CD14-positive monocyte (primary cell): Measurements from ENCODE around the gene CAMKK1. TPM values are rescaled to one million over a fixed set of nuclear protein-coding genes. Genes with fewer than 3 reads are reported as not detected.

Source experiments
- DNase-seq, 3 donors: peaks; one replicate each; pipeline ENCODE4 v3.0.0-alpha.2; 2011 to 2022
- H2AFZ ChIP-seq: 2 replicates; pipeline ENCODE4 v1.6.0; 2012; ENCODE audit warnings: mild to moderate bottlenecking, low read depth, low read length, inconsistent platforms; ENCODE audit not compliant: insufficient read depth, poor library complexity, severe bottlenecking
- H3K27ac ChIP-seq, 2 donors: 1 replicate in 1 of 2; 2 replicates in 1 of 2; pipeline ENCODE4 v1.5.1; 2012 to 2013; ENCODE audit warnings: low read length in 2 of 2, control low read depth in 1 of 2, inconsistent platforms in 1 of 2, low read depth in 1 of 2, mild to moderate bottlenecking in 1 of 2
- H3K27me3 ChIP-seq, 2 donors: one replicate each; pipeline versions ENCODE4 v1.6.0 to v1.6.1; 2011 to 2013; ENCODE audit warnings: low read length in 2 of 2; ENCODE audit not compliant: control insufficient read depth in 2 of 2, insufficient read depth in 2 of 2
- H3K36me3 ChIP-seq, 2 donors: replicated peaks in 1 of 2; 1 replicate in 1 of 2; 2 replicates in 1 of 2; pipeline versions ENCODE4 v1.5.1 to v1.6.1; 2012 to 2013; ENCODE audit warnings: low read length in 2 of 2, control low read depth in 1 of 2, inconsistent platforms in 1 of 2, mild to moderate bottlenecking in 1 of 2; ENCODE audit not compliant: insufficient read depth in 2 of 2, control insufficient read depth in 1 of 2
- H3K4me1 ChIP-seq, 2 donors: 1 replicate in 1 of 2; 2 replicates in 1 of 2; pipeline versions ENCODE4 v1.5.1 to v1.6.1; 2012 to 2013; ENCODE audit warnings: low read length in 2 of 2, control low read depth in 1 of 2, inconsistent platforms in 1 of 2, mild to moderate bottlenecking in 1 of 2, moderate library complexity in 1 of 2; ENCODE audit not compliant: insufficient read depth in 2 of 2, control insufficient read depth in 1 of 2
- H3K4me2 ChIP-seq: replicated peaks from 2 replicates; pipeline ENCODE3; 2012; ENCODE audit warnings: low read length, moderate library complexity, mild to moderate bottlenecking; ENCODE audit not compliant: poor library complexity, severe bottlenecking; ENCODE audit errors: extremely low read depth
- H3K4me3 ChIP-seq, 3 experiments: fragments of 200-600 bp in 1 of 3; sonication (generic) in 1 of 3; replicated peaks in 1 of 3; 1 replicate in 2 of 3; 2 replicates in 1 of 3; pipeline ENCODE4 v1.5.1; 2011 to 2013; ENCODE audit warnings: low read length in 3 of 3, mild to moderate bottlenecking in 3 of 3, control low read depth in 2 of 3, low read depth in 2 of 3, inconsistent platforms in 1 of 3, moderate library complexity in 1 of 3
- H3K79me2 ChIP-seq: 2 replicates; pipeline ENCODE4 v1.6.0; 2012; ENCODE audit warnings: mild to moderate bottlenecking, control low read depth, inconsistent platforms, low read length, moderate library complexity; ENCODE audit not compliant: insufficient read depth
- H3K9ac ChIP-seq: 2 replicates; pipeline ENCODE4 v1.6.0; 2017; ENCODE audit warnings: low read length, mild to moderate bottlenecking; ENCODE audit not compliant: insufficient read depth, poor library complexity, severe bottlenecking
- H3K9me3 ChIP-seq, 2 donors: replicated peaks in 1 of 2; 1 replicate in 1 of 2; 2 replicates in 1 of 2; pipeline versions ENCODE4 v1.5.1 to v1.6.1; 2012 to 2013; ENCODE audit warnings: low read length in 2 of 2, control low read depth in 1 of 2; ENCODE audit not compliant: control insufficient read depth in 1 of 2, insufficient read depth in 1 of 2
- H4K20me1 ChIP-seq: 2 replicates; pipeline ENCODE4 v1.6.0; 2012; ENCODE audit warnings: mild to moderate bottlenecking, low read length, control low read depth, moderate library complexity; ENCODE audit not compliant: insufficient read depth
- H3K27ac Mint-ChIP-seq, 7 donors: one replicate each; pipeline ENCODE4 v1.8.0; 2020; ENCODE audit warnings: mild to moderate bottlenecking in 7 of 7, mixed read lengths in 7 of 7, moderate library complexity in 6 of 7, inconsistent platforms in 2 of 7
- H3K27me3 Mint-ChIP-seq, 3 donors: one replicate each; pipeline ENCODE4 v1.8.0; 2021 to 2022; ENCODE audit warnings: low read depth in 3 of 3, mild to moderate bottlenecking in 3 of 3, mixed read lengths in 3 of 3, moderate library complexity in 3 of 3, inconsistent platforms in 1 of 3
- H3K36me3 Mint-ChIP-seq, 2 donors: one replicate each; pipeline ENCODE4 v1.8.0; 2020; ENCODE audit warnings: mixed read lengths in 2 of 2, inconsistent platforms in 1 of 2, mild to moderate bottlenecking in 1 of 2
- H3K4me1 Mint-ChIP-seq: one replicate; pipeline ENCODE4 v1.8.0; 2020; ENCODE audit warnings: mild to moderate bottlenecking, mixed read lengths
- H3K4me3 Mint-ChIP-seq, 2 donors: one replicate each; pipeline ENCODE4 v1.8.0; 2020; ENCODE audit warnings: mild to moderate bottlenecking in 2 of 2, mixed read lengths in 2 of 2, moderate library complexity in 1 of 2
- H3K9me3 Mint-ChIP-seq, 7 donors: one replicate each; pipeline ENCODE4 v1.8.0; 2020 to 2022; ENCODE audit warnings: mixed read lengths in 7 of 7, mild to moderate bottlenecking in 6 of 7, moderate library complexity in 6 of 7, inconsistent platforms in 2 of 7
- WGBS: methylation state at CpG from one replicate; pipeline ENCODE4 v1.1.5; 2013; ENCODE audit warnings: missing lambda C conversion rate; ENCODE audit not compliant: insufficient coverage; 5-methylcytosine and 5-hydroxymethylcytosine counted together
- intact Hi-C, 2 donors: fragments of 100-400 bp; cut with micrococcal nuclease; formaldehyde crosslinking; loops; one replicate each; pipeline versions ENCODE4 v1.15.0 to v1.15.1; 2023
- polyA plus RNA-seq, 3 donors: library from polyadenylated mRNA; depleted of rRNA in 1 of 3; unstranded in 2 of 3; stranded (reverse) in 1 of 3; fragments of 300-500 nt in 2 of 3; fragments of >200 nt in 1 of 3; fragmentation: Illumina TruSeq in 2 of 3; gene quantifications; 1 replicate in 2 of 3; 2 replicates in 1 of 3; pipeline ENCODE4 v1.2.3, GENCODE V29; 2012 to 2021
- TF ChIP-seq, protein P1 (sequence below): fragments of 200-600 bp; IDR thresholded peaks from one replicate; pipeline ENCODE4 v1.8.0; 2022; ENCODE audit warnings: antibody characterized with exemption, mild to moderate bottlenecking

The CAMKK1 gene
- polyA plus RNA-seq, 3 donors: 0.74 to 24.1 (median 1.5) TPM

DNA sequence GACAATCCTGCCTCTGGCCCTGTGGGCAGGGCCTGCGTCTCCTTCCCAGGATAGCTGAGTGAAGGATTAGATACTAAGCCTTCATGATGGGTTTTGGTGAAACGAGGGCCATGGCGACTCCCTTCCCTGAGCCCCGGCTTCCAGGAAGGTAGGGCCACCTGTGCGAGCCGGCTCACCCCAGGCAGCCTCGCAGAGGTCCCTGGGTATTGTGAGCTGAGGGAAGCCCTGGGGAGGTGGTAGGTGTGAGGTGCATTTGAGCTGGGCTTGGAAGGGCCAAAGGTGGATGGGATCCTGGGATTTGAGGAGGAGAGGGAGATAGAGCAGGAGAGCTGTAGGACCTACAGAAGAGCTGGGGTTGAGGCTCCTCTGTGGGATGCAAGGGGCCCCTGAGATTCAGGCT, 29.9 kb upstream of the CAMKK1 start:
- intact Hi-C loops: no loop called here
- Histone ChIP-seq H3K27me3 (no peaks in the 10 kb centered on the region), H3K36me3 (peaks cover 19 to 31% of the 10 kb centered on the region in 2 donors), H3K4me3 (no peak overlapping the region), H3K79me2 (no peaks in the 10 kb centered on the region), H3K27ac (no peak overlapping the region), H3K9me3 (no peaks in the 10 kb centered on the region), H3K4me1 (peaks cover 7 to 9% of the 10 kb centered on the region in 2 donors), H3K9ac (no peak overlapping the region), H3K4me2 (no peak overlapping the region), H2AFZ (no peak overlapping the region), H4K20me1 (no peaks in the 10 kb centered on the region)
- TF ChIP-seq, protein P1, sequence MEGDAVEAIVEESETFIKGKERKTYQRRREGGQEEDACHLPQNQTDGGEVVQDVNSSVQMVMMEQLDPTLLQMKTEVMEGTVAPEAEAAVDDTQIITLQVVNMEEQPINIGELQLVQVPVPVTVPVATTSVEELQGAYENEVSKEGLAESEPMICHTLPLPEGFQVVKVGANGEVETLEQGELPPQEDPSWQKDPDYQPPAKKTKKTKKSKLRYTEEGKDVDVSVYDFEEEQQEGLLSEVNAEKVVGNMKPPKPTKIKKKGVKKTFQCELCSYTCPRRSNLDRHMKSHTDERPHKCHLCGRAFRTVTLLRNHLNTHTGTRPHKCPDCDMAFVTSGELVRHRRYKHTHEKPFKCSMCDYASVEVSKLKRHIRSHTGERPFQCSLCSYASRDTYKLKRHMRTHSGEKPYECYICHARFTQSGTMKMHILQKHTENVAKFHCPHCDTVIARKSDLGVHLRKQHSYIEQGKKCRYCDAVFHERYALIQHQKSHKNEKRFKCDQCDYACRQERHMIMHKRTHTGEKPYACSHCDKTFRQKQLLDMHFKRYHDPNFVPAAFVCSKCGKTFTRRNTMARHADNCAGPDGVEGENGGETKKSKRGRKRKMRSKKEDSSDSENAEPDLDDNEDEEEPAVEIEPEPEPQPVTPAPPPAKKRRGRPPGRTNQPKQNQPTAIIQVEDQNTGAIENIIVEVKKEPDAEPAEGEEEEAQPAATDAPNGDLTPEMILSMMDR: no peak
- Mint-ChIP-seq H3K36me3 (peaks cover 29 to 36% of the 10 kb centered on the region in 2 donors), H3K4me1 (peaks cover 4% of the 10 kb centered on the region), H3K27me3 (peaks cover 0 to 7% (median 3%) of the 10 kb centered on the region in 3 donors), H3K27ac (peak overlapping the region in 1 of 7 donors; percentile 26), H3K4me3 (no peak overlapping the region), H3K9me3 (peaks cover 0 to 2% (median 0%) of the 10 kb centered on the region in 7 donors)
- no peak for DNase-seq
- WGBS: 97% methylated on average over 5 of the region's 7 CpGs

GRCh38 chr17:3921502-3922319, 28.9 kb upstream of the CAMKK1 start:
- H3K36me3 Mint-ChIP-seq: peaks cover 22 to 27% of the 10 kb centered on the region in 2 donors
- H3K4me1 Mint-ChIP-seq: peaks cover 14% of the 10 kb centered on the region
- WGBS: 97% methylated on average over 23 of the region's 27 CpGs
- peaks cover 0 to 5% (median 3%) of the 10 kb centered on the region in 3 donors for H3K27me3 Mint-ChIP-seq
- H3K27ac Mint-ChIP-seq: peak overlapping the region in 2 of 7 donors; percentile 16 to 46
- Histone ChIP-seq H3K4me1 (peaks cover 18 to 19% of the 10 kb centered on the region in 2 donors), H3K9ac (no peak overlapping the region), H3K36me3 (peaks cover 12 to 22% of the 10 kb centered on the region in 2 donors), H4K20me1 (no peaks in the 10 kb centered on the region), H2AFZ (no peak overlapping the region), H3K9me3 (no peaks in the 10 kb centered on the region), H3K4me2 (no peak overlapping the region), H3K27me3 (no peaks in the 10 kb centered on the region), H3K27ac (no peak overlapping the region), H3K79me2 (peaks cover 4% of the 10 kb centered on the region), H3K4me3 (no peak overlapping the region)
- no peak overlapping the region for H3K4me3 Mint-ChIP-seq
- intact Hi-C loops: no loop called here
- TF ChIP-seq, protein P1: no peak
- no peak for DNase-seq
- peaks cover 0 to 2% (median 0%) of the 10 kb centered on the region in 7 donors for H3K9me3 Mint-ChIP-seq
